Stimulated activated CD4-positive, alpha-beta T cell treated with anti-CD3 and anti-CD28 coated beads, TNF-alpha, amount 100 ng/mL, for 48 hours (primary cell): ENCODE measurements around the gene EEF1G.
"Not testable (repeated sequence)": the region's sequence is repeated elsewhere in the genome, so short reads cannot be mapped to it uniquely, and the experiment has no call there.

ENCODE experiments used
- DNase-seq, 3 donors: peaks; one replicate each; pipeline ENCODE4 v3.0.0-alpha.2; 2020; ENCODE audit warnings: low read depth in 3 of 3

The EEF1G gene

DNA sequence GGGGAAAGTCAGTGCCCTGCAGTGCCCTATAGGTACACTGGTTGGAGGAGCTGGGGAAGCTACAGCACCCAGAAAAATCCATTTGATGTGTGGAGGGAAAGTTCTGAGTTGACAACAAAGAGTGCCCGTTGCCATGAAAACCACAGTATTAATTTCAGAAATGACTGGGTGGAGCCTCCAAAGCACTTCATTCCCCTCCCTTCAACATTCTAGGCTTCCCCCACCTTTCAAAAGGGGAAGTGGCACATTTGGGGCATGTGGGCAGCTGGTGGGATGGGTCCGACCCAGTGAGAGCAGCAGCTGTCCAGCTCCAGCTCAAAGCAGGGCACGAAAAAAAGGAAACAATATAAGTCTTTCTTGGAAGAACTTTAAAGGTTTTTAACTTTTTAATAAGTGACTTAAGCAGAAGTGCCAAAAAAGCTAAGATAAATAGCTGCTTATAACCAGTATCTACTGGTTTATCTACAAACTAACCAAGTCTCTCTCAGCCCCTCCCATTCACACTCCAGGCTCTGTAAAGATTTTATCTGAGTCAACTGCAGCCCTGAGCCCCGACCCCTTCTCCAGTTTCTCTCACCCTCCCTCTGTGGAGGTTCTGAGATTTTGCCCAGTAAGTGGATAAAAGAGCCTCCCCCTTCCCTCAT lies 18.1 kb downstream of the EEF1G start:
- DNase-seq: no peak

DNA sequence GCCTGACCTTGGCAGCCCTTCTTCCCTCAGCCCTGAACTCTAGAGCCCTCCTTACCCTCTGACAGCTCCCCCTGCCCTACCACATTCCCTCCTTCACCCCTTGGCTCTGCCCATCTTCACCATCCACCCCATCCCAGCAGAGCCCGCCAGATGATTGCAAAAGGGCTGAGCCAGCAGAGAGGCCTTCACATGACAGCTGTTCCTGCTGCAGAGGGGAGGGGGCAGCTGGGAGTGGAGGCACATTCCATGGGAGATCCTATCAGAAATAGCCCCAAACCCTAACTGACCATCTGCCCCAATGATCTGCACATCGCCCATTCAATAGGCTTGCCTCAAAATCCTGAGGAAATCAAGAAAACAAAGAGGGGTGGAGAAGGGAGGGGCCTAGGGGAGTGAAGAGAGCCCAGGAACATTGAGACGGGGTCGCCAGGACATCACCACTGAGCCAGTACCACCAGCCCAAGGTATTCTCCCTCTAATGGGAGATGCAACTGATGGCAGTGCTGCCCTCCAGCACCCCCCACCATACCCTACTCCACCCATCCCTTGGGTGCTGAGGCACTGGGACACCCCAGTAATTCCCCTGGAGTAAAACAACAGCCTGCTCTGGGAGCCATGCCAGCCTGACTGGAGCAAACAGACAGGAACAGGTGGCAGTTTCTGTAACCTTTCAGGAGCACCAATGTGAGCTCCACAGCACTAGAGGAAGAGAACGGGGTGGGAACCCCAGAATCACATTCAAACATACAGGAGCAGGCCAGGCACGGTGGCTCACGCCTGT lies 19.1 kb downstream of the EEF1G start:
- DNase-seq: no peak

DNA sequence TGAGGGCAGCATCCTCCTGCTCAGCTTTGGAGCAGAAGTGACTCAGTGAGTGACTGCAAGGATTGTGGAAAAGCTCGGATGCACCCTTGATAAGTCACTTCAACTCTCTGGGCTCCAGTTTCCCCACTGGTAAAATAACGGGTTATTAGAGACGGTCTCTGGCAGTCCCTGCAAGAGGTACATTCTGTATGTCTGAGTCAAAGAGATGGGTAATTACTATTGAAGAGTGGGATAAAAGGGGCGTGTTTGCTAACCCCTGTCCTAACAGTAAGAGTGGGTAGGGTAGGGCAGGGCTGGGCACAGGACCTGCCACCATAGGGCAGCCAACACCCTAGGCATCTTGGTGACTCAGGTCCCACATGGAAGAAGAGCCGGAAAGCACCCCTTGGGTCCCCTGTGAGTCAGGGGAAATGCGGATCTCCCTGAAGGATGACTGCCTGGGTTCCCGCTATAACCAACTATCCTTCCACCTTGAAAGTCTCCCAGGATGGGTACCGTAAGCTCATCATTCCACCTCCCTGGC lies 19.8 kb downstream of the EEF1G start:
- no peak for DNase-seq

DNA sequence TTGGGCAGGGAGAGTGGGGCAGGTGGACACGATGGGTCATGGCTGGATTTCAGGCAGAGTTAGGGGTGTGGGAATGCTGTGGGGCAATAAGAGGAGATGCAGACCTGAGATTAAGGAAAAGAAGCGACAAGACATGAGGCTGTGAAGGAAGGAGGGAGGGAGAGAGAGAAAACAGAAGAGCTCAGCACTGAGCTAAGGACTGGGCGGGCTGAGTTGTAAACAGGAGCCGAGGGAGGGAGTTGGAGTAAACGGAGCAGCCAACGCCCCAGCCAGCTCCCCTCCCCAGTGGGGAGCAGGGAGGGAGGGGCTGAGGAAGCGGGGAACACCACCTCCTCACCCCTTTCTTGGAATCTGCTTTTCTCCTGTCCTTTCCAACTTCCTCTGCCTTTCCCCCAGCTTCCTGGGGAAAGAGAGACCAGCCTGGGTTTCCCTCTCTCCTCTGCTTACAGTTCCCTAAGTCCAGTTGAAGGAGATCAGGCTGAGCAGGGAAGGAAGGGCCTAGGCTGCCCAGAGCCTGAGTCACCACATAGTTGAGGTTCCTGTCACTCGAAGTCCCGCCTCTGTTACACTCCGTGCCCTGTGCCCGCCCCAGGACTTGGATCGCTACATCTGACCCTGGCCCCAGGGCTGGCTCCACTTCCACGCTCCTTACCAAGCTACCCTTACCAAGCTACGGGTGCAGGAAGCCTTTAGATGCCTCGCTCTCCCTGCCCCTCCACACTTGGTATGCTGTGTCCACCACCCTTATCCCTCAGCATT lies 20.4 kb downstream of the EEF1G start:
- no peak for DNase-seq

DNA sequence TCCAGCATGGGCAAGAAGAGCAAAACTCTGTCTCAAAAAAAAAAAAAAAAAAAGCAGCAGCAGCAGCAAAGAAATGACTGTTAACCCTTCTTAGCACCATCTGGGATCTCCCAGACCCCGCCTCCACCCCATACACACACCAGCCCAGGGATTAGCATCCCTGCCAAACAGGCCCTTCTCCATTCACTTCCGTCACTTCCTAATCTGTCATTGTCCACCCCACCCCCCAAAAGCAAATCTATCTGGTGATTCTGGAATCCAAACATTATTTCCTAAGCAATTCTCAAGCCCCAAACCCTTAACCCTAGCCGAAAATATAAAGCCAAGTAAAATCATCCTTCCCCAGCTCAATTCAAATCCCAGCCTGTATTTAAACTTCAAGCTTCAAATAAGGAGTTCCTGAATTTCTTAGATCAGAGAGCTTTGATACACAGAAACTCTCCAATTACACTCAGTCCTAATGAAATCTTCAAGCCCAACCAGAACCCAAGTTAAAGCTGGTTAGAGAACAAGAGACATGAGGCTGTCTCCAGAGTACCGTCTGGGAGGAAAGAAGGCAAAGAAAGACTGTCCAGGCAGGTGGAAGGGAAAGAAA lies 21.1 kb downstream of the EEF1G start:
- DNase-seq: no peak

DNA sequence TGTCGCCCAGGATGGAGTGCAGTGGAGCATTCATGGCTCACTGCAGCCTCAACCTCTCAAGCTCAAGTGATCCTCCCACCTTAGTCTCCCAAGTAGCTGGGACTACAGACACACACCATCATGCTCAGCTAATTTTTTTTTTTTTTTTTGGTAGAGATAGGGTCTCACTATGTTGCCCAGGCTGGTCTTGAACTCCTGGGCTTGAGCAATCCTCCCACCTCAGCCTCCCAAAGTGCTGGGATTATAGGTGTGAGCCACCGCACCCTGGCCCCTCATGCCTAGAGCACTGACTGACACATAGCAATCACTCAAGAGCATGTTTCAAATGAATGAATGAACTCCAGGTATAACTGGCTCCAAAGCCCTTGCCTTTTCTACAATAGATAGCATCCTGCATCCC lies 23.2 kb downstream of the EEF1G start:
- not testable (repeated sequence) for DNase-seq

DNA sequence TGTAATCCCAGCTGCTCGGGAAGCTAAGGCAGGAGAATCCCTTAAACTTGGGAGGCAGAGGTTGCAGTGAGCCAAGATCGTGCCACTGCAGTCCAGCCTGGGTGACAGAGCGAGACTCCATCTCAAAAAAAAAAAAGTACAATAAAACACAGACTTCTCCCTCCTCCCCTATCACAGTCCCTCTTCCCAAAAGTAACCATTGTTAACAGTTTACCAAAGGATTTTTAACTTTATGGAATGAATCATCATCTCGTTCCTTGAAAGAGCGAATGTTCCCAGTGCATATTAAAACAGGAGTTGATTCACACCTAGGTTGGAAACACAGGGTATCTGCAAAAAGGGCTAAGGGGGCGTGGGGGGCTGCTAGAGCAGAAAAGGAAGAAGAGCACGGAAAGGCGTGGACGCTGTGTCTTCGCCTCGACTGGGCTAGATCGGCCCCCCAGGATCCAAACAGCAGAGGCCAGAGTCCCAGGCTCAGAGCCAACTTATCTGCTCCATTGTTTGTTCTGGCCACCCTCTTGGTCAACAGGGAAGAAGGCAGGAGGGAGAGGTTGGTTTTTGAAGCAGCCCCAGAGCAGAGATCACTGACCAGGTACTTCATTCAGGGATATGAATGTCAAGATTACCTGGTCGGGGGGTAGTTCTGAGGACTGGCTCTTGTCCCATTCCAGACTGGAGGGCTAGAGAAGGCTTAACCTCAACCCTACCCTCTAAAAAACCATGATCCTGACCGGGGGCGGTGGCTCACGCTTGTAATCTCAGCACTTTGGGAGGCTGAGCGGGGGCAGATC lies 25.0 kb downstream of the EEF1G start:
- no peak for DNase-seq

DNA sequence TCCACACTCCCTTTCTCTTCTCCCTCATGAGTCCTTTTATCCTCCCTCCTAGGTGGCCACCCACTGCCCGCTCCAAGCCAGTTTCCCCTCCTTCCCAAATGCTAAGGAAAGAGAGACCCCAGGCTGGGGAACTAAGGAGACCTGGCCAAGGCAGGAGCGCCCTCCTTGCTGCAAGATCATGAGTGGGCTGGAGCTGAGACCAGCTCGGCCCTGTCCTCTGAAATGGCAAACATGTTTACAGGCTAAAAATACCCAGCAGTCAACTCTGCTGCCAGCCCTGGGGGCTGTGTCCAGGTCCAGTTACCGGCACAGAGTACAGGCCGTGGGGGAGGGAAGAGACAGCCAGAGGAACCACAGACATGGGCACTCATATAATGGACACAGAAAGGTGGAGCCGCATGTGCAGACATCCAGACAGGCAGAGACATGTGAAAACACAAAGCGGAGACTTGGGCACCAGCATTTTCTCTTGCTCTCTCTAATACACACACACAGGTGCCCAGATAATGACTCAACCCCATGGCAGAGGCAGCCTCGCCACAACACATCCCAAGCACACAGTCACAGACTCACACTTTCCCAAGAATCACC lies 25.9 kb downstream of the EEF1G start:
- no peak for DNase-seq

DNA sequence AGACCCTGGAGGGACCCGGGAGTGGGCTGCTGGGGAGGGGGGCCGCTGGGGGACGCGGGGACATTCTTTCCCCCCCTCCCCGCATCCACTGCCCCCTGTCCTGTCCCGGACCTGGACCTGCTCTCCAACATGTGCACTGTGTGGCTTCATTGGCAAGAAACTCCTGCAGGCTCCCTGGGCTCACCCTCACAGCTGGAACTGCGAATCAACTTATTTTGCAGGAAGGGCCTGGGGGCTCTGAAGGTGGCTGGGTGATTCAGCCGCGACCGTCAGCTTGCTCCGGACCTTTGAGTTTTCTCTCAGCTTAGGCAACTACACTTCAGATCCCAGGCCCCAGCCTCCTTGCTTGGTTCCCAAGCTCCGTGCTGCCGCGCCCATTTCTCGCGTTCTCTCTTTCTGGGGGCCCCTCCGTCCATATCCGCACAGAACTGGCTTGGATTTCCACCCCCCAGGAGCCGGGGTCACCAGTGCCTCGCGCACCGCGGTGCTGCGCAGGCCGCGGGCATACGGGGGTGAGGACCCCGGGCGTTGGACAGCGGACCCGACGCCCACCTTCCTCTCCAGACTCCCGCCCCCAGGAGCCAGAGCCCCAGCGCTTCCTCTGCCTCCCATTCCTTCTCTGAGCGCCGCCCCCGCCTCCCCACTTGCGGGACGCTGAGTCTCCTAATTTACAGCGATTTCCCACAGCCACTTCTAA lies 26.6 kb downstream of the EEF1G start:
- no peak for DNase-seq

DNA sequence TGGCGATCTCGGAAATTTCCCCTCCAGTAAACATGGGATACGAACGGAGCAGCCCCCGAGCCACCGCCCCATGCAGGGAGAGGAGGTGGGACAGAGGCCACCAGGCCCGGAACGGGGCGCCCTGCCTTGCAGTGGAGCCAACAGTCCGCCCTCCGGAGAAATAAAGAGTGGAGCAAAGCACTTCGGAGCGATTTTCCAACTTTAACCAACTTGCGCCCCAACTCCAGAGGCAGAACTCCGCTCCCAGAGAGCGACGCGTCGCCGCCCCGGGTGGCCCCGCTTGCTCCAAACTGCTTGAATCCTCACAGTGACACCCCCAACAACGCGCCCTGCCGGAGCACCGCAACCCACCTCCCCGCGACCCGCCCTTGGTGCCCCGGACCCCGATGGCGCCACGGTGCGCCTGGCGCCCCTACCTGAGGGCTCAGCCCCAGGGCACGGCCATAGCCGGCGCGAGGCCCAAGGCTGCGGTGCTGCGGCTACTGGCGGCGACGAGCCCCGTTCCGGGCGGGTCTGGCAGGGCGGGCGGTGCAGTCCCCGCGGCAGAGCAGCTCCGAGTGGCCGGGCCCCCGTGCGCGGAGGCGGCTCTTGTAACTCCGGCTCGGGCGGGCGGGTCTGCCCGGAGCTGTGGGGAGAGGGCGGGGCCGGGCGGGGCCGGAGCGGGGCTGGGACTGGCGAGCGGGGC lies 27.3 kb downstream of the EEF1G start, which contains the start of gene AHNAK:
Gene AHNAK (minus strand): TSS at position 563 of the 685 bp plus-strand sequence. CDS start 10,708 bp downstream, outside the sequence.
- no peak for DNase-seq

DNA sequence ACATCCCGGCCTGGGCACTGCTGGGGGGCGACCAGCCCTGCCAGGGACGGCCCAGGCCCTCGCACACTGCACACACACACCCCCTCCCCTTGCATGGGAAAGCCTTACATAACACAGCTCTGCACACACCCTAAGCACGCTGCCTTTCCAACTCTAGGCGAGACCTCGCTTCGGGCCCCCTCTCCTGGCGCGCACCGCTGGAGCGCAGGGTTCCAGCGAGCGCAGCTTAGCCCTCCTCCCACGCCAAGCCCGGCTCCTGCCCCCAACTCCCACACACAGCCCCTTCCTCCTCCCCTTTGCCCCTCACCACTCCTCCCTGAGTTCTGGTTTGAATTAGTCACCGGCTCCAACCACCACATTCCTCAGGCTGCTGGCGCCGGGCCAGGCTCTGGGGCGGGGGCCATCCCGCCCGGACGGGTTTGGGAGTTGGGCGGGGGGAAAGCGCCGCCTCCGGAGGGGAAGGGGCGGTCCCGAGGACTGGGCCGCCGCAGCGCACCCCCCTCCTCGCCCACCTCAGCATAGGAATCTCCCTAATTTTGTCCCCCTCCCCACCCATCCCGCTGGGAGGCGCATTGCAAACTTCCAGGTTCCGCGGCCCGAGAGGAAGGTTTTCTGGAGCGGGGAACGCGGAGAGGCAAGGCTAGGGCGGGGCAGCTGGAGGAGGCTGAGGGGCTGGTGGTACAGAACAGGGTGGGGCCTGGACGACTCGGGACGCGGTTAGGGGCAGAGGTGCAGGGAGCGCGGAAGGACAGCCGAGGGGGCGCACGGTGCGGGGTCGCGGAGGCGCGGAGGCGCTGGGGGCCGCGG lies 28.1 kb downstream of the EEF1G start:
- DNase-seq: no peak

DNA sequence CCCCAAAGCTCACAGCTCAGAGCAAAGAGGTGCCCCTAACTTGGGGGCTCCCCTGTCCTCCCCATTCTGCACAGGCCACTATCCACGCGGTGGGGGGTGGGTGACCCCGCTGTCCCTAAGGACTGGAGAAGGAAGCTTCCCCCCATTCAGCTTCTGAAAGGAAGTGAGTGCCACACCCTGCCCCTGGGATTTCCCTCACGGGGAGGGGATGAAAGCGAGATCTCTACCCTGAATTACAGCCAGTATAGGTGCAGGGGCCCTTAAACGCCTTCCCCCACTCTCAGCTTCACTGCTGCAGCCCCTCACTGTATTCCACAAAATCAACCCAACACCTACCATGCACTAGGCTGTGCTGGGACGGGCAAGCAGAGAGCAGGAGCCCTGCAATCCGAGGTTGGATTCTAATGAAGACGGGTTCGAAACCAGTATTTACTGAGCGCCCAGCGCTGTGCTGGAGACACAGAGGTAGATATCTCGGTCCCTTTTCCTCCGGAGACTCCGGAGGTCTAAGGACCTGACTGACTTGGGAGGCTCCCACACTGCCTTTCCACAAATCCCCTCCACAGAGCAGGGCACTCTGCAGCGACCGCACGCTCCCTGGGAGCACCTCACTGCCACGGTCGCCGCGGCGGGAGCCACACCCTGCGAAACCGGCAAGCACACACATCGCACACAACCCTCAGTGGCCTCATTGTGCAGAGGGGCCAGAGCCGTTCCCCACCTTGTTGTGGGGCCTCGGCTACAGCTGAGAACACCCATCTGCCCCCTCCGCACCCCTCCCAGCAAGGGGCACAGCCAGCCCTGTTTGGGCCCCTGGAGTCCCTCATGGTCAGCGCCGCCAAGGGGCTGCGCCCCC lies 28.9 kb downstream of the EEF1G start:
- no peak for DNase-seq

DNA sequence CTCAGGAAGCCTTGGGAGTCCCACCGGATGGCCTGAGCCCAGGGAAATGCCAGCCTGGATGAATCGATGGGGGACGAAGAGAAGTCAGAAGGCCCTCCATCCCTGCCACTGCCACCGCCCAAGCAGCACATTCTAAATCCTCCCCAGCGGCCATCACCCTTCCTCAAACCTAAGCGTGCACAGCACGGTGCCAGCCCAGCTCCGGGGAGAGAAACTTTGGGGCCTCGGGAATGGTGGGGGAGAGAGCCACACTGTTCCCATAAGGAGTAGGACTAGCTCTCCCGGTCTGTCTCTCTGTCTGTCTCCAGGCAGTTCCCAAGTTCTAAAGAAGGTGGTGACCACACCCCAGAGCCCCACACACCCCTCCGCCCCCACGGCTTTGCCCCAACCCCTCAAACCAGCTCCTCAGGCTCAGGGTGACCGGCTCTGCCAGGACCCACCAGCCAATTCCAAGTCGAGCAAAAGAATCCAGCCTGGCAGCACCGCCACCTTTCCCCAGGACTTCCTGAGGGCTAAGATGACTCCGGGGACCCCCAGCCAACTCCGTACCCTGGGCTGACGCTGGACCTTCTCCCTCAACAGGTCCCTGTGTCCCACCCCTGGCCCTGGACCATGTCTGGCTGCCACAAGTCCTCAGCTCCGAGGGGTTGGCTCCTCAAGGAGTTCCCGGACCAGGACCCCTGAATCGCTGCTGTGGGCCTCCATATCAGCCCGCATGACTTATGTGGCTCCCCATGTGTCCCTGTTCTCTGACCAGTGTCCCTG lies 29.8 kb downstream of the EEF1G start:
- no peak for DNase-seq

DNA sequence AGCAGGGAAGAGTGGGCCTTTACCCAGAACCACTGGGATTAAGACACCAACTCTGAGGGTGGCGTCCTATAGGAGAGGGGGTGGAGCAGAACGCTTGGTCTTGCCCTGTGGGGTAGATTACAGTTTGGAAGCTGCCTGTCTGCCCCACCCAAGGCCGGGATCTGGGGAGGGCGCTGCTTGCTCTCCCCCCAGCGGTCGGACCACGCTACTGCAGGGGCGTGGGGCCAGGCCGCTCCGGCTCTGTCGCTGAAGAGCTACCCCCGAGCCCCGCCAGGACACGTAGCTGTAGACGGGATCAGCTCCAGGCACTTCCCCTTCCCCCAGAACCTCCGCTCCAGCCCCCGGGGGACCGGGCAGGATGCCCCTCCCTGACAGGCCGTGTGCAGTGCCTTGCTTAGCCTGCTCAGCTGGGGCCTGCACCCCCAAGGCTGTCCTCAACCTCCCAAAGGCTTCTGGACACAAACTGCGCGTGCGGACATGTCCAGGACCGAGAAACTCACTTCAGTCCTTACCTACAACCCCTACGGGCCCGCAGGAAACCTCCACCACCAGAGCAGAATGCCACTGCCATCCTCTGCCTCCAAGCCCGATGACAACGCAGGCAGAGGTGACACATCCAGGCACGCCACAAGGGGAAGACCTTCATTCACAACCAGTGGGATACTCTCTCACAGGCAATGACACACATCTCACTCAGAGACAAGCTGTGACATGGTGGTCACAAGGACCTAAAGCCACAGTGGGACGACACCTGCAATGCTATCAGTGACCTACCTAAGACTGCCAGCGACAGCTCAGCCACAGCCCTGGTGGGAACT lies 30.7 kb downstream of the EEF1G start:
- peak in 2 of 3 donors; percentile 65 to 76 for DNase-seq

DNA sequence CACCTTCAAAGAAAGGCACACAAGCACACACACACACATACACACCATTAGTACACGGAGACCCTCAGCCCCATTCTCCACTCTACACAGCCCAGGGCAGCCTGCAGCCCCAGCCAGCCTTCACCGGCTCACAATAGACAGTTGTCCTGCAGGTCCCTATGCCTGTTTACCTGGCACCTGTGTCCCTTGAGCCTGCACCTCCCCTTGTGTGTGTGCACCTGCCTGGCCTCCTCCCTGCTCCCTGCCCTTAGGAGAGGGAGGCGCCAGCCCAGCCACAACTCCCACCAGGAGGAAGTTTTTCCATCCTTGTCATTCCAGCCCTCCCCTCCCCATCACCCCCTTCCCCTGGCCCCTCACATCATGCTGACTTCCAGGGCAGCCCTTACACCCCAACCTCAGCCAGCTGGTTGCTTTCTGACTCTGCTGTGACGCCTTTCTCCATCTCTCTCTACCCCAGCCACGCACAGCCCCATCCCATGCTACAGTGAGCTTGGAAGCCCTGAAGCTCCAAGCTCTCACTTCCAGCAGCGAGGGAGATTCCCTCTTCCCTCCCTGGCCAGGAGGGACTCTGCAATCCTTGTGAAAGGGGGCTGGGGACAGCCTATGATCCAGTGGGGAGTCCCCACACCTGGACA lies 31.5 kb downstream of the EEF1G start:
- no peak for DNase-seq
